Suppressor macrophage treated with lipopolysaccharide for 1 hour (primary cell): ENCODE data around the gene MYDGF.
A peak's percentile ranks its signal among the peaks of the same experiment; 100 is the strongest.
"Not testable (repeated sequence)": the region's sequence is repeated elsewhere in the genome, so short reads cannot be mapped to it uniquely, and the experiment has no call there.

Source experiments
- DNase-seq, 3 donors: peaks; one replicate each; pipeline ENCODE4 v3.0.0-alpha.2; 2020 to 2022

MYDGF gene

DNA sequence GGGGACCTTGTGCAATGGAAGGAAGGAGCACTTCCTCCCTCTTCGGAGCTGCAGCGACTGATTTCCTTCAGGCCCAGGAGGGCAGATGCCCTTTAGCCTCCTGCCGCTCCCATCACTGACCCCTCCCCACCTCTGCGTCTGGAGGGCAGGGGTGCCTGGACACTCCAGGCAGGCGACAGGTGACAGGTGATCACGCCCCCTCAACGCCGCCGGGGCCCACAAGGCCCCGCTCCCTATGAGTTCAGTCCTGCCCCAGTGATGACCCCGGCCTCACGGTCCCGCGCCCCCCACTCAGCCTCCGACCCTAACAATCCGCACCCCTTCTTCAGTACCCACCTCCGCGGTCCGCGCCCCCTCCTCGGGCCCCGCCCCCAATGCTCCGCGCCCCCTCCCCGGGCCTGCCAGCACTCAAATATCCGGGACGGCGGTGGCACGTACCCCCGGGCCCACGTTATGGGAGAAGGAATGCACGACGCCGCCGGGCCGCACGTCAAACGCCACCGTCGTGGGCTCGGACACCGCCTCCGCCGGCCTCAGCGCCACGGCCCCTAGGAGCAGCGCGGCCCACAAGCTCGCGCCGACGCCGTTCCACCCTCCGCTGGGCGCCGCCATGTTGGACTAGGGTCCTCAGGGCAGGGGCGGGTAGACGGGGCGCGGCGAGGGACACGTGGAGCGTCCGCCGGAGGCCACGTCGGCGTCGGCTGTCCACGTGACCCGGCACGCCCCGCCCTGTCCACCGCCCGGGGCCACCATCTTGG, at the start of gene MYDGF:
Gene MYDGF, minus strand, starts transcription at position 620 of the 758 bp plus-strand sequence. Its CDS starts 8 bp downstream, at position 612.
- peak; percentile 96 to 99 (median 98) for DNase-seq

DNA sequence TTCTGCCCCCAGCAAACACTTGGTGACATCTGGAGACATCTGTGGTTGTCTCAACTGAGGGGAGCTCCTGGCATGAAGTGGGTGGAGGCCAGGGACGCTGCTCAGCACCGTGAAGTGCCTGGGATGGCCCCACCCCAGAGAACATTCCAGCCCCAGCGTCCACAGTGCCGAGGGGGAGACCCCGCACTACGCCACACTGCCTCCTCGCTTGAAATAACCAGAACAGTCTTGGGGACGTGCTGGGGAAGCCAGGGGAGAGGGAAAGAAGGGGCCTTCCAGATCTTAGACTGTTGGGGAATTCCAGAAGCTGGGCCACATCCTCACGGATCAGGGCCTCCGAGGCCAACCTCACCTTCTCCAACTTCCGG, 49.3 kb upstream of the MYDGF start:
- no peak for DNase-seq

DNA sequence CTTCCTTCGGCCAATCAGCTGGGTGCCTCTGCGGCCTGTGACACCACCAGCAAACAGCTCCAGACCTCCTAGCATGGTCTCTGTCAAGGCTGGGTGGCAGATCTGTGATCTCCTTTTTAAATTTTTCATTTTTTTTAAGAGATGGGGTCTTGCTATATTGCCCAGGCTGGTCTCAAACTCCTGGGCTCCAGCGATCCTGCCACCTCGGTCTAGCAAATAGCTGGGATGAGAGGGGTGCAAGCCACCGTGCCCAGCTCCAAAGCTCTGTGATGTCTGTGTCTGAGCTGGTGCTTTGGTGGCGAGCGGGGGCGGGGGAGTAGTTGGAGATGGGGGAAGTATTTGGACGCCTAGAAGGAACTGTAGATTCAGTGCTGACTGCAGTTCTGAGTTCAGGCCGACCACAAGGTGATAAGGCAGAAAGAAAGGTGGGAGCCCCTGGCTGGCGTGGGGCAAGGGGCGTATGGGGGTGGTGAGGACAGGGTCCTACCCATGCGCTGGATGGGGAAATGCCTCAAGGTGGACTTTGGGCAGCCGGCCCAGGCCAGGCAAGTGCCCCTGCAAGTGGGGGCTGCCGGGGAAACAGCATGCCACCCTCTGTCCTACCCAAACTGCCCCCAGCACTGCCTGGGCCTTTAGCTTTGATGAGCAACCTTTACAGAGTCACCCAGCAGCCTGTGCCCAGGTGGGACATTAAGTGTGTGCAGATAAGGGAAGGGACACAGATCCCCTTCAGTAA, 48.0 kb upstream of the MYDGF start:
- DNase-seq, result no peak

DNA sequence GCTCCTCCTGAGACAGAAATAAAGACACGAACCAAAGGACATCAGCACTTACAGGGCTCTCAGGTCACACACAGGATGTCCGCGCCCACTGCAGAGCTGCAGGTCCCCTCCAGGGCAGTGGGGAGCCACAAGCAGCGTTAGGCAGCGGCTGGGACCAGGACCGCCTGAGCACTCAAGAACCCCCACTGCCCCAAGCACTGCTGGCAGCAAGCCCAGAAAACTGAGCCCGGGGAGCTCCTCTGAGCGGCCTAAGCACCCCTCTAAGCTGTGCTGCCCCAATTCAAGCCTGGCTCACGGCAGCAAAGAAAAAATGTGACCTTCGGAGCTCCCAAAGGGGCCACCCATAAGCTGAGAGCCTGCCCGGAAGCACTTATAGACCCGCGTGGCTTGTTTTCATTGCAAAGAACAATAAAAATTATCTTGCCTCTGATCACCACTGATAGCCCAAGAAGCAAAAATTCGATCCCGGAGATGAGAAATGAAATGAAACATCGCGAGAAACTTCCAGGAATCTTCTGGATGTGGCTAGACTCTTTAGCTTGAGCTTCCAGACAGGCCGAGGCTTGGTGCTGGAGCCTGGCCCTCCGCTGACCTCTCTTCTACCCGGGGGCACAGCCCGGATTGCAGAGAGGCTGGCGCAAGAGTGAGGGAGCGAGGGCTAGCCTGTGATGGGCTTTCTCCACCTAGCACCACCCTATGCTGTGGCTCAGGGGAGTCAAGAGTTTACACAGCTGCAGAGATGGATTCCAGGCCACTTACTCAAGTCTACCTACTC, 47.2 kb upstream of the MYDGF start:
- no peak for DNase-seq

DNA sequence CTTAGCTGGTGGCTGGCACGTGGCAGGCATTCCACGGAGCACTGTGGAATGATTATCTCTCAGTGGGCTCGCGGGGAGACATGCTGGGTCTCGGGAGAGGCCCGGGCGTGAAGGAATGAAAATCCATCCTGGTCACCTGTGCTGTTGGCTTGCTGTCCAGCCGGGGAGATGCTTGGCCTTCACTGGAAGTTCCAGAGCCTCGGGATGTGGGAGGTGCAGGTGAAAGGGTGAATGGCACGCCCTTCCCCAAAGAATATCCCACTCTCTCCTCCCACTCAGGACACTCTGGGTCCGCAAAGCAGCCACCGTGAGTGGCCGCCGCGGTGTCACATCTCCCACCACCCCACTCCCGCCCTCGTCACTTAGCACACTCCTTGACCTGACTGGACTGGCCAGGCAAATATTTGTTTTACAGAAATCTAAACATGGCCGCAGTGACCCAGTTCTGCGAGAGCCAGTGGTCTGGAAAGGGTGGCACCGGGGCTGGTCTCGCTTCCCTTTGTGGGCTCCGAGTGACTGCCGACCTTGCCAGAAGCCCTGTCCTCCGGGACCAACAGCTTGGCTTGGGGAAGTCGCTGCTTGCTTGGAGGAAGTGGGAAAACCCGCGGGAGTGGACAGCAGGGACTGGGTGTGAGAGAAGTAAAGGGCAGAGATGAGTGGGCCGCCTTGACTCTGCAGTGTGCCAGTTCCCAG, 45.5 kb upstream of the MYDGF start:
- DNase-seq, result peak; percentile 84 to 89 (median 87)

DNA sequence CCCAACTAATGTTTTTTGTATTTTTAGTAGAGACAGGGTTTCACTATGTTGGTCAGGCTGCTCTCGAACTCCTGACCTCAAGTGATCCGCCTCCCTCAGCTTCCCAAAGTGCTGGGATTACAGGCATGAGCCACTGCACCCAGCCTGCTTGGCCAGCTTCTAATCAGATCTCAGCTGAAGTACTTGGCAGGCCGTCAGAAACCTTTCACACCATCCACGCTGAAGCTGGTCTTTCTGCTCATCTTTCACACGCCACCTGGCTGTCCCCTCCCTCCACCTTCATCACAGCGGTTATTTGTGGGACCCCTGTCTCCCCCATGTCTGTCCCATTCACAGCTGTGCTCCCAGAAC, 45.0 kb upstream of the MYDGF start:
- not testable (repeated sequence) for DNase-seq

DNA sequence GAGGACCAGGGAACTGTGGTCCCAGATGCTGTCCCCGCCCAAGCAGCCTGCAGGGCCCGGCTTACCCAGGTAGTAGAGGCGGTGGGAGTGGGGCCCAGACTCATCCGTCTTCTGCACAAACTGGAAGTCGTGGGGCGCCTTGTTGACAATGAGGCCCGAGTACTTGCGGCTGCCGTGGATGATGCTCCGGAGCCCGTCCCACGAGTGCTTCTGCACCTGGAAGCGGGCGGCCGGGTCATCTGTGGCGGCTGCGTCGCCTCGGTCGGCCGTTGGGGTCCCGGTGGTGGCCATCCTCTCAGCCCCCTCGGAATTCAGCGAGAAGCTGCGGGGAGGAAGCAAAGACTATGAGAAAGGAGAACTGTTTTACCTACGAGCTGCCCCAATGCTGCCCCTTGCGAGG, 43.9 kb upstream of the MYDGF start:
- no peak for DNase-seq

DNA sequence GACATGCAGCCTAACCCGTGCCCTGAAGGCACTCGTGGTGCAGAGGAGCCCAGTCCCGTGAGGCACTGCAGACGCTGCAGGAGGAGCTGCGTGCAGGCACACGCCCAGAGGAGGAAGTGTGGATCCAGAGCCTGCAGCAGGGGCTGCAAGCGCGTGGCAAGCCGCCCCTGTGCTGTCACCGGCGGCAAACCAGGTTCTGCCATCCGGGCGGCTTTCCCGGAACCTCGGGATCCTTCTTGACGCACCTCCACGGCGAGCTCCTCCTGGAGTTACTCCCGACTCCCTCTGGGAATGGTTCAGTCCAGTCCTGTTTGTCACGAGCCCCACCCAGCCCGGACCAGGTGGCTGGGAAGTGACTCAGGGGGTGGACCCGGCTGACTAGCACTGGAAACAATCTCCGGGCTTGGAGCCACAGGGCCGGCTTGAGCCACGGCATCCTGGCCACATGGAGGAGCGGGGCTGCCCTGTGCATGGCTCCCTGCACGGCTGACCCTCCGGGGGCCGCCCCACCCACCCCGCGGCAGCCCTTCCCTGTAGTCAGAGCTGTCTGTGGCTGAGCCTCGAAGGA, 43.3 kb upstream of the MYDGF start:
- DNase-seq, result no peak

DNA sequence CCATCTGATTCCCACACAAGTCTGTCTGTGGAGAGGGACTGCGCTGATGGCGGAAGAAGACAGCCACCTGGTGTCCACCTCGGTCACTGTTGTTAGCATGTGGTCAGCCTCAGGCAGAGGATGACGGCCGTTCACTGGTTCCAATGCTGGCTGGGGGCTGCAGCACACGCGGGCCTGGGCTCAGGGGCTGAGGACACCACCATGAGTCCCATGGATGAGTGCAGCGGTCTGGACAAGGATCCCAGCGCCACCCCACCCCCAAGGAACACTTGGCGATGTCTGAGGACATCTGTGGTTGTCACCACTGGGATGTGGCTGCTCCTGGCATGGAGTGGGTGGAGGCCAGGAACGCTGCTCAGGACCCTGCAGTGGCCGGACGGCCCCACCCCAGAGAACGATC, 42.6 kb upstream of the MYDGF start:
- DNase-seq, result no peak

DNA sequence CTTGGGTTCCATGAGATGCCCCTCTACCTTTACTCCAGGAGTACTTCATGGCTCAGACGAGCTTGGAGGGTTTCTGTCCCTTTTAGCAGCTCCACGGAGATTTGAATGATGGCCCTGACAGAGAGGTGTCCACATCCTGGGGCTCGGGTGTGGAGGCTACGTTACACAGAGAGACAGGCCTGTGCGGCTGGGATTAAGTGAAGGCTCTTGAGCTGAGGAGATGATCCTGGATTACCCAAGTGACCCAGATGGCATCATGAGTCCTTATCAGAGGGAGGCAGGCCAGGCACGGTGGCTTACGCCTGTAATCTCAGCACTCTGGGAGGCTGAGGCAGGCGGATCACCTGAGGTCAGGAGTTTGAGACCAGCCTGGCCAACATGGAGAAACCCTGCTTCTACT, 41.1 kb upstream of the MYDGF start:
- DNase-seq, result no peak

DNA sequence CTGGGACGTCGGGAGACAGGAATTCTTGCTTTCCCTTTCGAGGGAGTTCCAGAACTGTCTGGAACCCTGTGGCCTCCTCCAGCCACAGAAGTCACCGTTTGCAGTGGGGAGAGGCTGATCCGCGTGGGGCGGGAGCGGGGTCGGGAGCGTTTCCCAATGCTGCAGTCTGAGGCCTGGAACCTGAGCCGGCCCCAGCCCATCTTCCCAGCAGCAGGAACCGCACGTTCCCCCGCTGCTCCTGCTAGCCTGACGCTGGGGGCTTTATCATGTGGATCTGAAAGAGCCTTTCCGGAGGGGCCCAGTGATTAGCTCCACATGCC, 40.1 kb upstream of the MYDGF start:
- no peak for DNase-seq

DNA sequence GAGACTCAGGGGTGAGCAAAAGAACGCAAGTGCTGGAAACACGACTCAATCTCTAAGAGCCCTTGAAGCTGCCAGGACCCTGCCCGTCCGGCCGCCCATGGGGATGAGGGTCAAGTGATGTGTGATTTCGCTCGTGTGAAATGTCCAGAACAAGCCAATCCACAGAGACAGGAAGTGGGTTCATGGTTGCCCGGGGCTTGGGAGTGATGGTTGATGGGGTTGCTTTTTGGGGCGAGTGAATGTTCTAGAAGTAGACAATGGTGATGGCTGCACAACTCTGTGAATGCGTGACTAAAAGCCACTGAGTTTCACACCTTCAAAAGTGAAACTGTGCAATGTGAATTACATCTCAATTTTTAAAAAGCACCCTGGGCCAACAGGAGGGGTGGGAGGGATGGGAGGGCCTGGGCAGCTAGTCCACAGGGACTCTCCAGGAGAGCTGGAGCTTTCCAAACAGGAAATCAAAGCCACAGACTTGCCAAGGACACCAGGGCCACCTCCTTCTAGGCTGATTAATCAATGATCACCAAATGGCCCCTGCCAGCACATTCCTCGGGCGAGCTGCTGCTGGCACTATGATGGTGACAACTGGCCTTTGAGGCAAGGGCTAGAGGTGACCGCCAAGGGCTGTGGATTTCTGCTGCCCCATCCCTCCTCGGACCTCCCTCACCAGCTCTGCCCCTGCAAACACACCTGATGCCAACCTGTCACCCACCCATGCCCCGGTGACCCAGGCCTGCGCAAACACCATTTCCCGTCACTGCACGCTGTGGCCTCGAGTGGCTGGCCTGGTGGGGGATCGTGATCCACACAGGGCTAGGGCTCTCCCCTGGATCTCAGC, 39.5 kb upstream of the MYDGF start:
- DNase-seq, result no peak

DNA sequence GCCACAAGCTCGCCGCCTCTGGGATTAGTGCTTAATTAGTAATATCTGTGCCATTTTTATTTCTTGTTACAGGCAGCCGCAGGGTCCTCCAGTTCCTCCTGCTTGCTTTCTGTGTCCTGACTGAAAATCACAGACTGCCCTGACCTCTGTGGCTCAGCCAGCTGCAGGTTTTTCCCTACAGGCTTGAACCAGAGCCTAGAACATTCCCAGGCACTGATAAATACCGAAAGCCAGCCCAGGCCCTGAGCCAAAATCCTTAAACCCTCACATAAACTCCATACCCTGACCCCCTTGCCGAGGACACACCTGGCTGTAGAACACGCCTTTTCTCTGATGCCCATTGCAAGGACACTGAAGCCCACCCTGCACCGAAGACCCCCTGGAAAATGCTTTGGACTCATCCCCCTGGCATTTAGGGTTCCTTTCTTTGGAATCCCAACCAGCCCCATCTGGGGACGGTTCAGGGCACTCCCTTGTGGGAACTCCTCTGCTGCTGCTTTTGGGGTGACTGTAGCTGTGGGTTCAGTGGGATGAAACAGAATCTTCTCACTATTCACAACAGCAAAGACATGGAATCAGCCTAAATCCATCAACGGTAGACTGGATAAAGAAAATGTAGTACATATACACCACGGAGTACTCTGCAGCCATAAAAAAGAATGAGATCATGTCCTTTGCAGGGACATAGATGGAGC, 38.0 kb upstream of the MYDGF start:
- DNase-seq, result no peak

DNA sequence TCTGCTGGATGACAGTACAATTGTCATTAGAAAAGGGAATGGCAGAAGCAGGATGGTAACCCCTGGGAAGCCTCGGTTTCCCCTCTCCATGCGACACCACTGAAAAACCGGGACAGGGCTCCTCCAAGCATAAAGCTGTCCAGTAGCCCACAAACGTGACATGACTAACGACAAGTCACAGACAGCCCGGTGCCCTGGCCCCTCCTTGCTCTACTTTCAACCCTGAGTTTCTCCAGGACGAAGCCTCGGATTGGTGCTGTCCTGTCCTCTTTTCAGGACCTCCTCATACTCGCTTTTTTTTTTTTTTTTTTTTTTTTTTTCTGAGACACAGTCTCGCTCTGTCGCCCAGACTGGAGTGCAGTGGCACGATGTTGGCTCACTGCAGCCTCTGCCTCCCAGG, 37.2 kb upstream of the MYDGF start:
- DNase-seq, result no peak

DNA sequence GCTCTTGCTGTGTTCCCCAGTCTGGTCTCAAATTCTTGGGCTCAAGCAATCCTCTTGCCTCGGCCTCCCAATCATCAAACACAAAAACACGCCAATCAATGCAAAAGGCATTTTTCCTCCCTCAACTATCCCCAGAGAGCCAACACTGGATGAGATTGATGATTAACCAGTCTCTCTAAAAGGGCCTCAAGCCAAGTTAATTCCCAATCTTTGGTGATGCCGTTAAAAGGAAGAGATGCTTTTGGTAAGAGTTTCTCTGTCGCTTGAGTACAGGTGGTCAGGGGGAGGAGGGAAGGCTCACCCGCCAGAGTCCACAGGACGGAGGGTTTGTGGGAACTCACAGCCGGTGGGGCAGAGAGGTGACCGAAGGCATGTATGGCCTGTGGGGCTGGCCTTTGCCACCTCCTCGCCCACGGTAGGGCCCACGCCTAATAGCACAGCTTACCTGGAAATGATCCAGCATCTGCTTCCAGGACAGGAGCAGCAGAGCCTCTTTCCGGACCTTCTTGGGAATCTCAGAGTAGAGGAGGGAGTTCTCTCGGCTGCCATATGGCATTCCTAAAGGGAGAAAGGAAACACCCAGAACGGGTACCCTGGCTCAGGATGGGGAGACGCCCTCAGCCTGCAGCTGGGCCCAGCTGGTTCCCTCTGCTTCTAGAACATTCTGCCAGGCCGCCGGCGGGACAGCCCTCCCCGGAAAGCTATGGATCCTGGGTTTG, 35.4 kb upstream of the MYDGF start:
- no peak for DNase-seq

DNA sequence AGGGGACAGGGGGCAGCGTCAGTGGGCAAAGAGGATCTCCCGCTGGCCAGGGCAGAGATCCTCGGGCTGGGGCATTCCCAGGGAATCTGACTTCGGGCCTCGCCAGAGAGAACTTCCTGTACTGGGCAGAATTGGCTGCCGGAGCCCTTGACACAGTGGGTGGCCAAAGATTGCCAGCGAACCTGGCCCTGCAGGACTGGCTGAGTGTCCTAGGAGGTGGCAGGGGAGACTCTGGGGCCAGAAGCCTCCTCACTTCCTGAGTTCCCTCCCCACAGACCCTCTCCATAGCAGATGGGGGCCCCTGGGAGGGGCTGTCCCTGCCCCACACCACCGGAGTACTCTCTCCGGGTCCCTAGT, 34.2 kb upstream of the MYDGF start:
- DNase-seq, result no peak

DNA sequence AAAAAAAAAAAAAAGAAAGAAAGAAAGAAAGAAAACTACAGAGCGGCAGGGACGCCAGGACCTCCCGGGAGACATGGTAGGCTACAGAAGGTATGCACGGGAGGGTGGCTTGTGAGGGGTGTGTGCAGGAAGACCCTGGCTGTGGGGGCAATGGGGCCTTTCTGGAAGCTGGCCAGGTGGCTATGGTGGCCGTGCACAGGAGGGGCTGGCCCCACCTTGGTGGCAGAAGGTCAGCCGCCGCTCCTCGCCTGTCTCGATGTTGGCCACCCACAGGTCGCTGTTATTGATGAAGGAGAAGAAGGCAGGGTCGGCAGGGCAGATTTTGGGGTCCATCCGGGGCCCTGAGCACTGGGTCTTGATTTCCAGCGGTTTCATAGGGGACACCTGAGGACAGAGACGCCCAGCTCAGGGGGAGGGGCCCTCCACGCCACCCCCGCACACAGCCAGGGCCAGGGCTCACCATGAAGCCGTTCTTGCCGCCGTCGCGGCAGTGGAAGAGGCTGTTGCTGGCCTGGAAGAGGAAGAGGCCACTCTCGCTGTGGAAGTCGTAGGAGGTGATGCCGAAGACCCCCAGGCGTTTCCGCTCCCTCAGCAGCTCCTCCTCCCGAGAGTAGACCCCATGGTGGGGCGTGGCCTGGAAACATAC, 33.7 kb upstream of the MYDGF start:
- DNase-seq, result no peak

DNA sequence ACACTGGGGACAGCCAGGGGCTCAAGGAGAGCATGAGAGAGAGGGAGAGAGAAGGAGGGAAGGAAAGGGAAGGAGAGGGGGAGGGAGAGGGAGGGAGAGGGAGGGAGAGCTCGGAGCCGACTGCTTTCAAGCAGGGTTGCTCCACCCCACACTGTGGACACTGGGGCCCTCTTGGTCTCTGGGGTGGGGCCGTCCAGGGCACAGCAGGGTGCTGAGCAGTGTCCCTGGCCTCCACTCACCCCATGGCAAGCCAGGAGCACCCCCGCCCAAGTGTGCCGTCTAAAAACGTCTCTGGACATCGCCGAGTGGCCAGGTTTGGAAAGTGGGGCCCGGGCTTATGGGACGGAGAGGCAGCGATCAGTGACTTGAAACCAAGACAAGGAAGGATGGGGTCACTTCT, 32.6 kb upstream of the MYDGF start:
- no peak for DNase-seq

DNA sequence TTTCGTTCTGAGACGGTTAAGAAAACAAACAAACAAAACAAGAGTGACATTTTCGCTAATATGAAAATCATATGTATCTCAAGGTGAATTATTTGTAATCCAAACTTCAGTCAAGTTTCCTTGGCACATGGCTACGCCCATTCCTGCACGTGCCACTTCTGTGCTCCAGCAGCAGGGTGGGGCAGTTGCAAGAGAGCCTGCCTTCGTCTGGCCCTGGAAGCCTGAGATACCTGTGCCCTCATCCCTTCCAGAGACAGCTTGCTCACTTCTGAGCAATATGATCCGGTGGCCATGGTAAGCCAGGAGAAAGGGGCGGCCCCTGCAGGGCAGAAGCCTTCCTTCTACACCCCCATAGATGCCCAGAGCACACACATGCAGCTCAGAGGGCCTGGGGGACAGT, 31.4 kb upstream of the MYDGF start:
- DNase-seq, result no peak

DNA sequence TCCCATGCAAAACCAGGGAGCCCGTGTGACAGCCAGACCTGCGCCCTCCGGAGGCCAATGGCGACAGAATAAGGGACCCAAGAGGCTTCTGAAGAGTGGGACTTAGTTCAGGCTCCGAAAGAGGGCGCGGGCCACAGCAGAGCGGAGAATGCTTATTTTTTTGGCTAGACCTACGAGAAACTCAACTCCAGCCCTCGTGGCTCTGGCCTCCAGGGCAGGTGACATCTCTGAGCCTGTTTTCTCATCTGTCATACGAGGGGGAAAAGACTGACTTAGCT, 30.5 kb upstream of the MYDGF start:
- DNase-seq, result no peak
